SJCRH30 (cell line): ENCODE measurements around the gene MIA2. TPM values are rescaled to one million over a fixed set of nuclear protein-coding genes. Genes with fewer than 3 reads are reported as not detected.
A peak's percentile ranks its signal among the peaks of the same experiment; 100 is the strongest.
"Not testable (repeated sequence)": the region's sequence is repeated elsewhere in the genome, so short reads cannot be mapped to it uniquely, and the experiment has no call there.

Experiments
- DNase-seq, 2 experiments: peaks; one replicate each; pipeline ENCODE4 v3.0.0-alpha.2; 2015 to 2020
- H3K27ac ChIP-seq: fragments of 250-450 bp; sonication (Bioruptor Pico); 2 replicates; pipeline ENCODE4 v1.5.1; 2020; ENCODE audit warnings: mild to moderate bottlenecking, moderate library complexity
- H3K27me3 ChIP-seq: fragments of 250-450 bp; sonication (Bioruptor Pico); 2 replicates; pipeline ENCODE4 v1.5.1; 2020; ENCODE audit warnings: mild to moderate bottlenecking, moderate library complexity
- H3K36me3 ChIP-seq: fragments of 250-450 bp; sonication (Bioruptor Pico); 2 replicates; pipeline ENCODE4 v1.5.1; 2020; ENCODE audit warnings: mild to moderate bottlenecking, moderate library complexity
- H3K4me1 ChIP-seq: fragments of 250-450 bp; sonication (Bioruptor Pico); 2 replicates; pipeline ENCODE4 v1.5.1; 2020; ENCODE audit warnings: mild to moderate bottlenecking, moderate library complexity
- H3K4me3 ChIP-seq: fragments of 250-450 bp; sonication (Bioruptor Pico); 2 replicates; pipeline ENCODE4 v1.5.1; 2020; ENCODE audit warnings: mild to moderate bottlenecking, moderate library complexity
- H3K9me3 ChIP-seq: fragments of 250-450 bp; sonication (Bioruptor Pico); replicated peaks from 2 replicates; pipeline ENCODE4 v1.5.1; 2020; ENCODE audit warnings: mild to moderate bottlenecking, moderate library complexity
- total RNA-seq: library from RNA; depleted of rRNA; stranded (reverse); fragments of >200 nt; shearing (Covaris generic); gene quantifications from 2 replicates; pipeline ENCODE4 v1.2.3, GENCODE V29; 2014

The MIA2 gene
- total RNA-seq, 1 experiment from 2014 or later = 20.5 TPM

GRCh38 chr14:39276005-39276404 lies 42.3 kb downstream of the MIA2 start:
- no peak overlapping the region for H3K4me3 ChIP-seq
- no peaks in the 10 kb centered on the region for H3K27me3 ChIP-seq
- peaks cover 8% of the 10 kb centered on the region; the same call in 1 of the 2 replicates for H3K36me3 ChIP-seq
- peaks cover 6% of the 10 kb centered on the region for H3K4me1 ChIP-seq
- 0 out of 2 replicates have a peak, but pooled peaks cover 4% of the 10 kb centered on the region for H3K9me3 ChIP-seq
- no peak overlapping the region for H3K27ac ChIP-seq
- DNase-seq = no peak

- peak overlapping the region; percentile 15; the same call in 1 of the 2 replicates for H3K27ac ChIP-seq
- H3K9me3 ChIP-seq = no peaks in the 10 kb centered on the region
- H3K27me3 ChIP-seq = no peaks in the 10 kb centered on the region
- peaks cover 12% of the 10 kb centered on the region; the same call in 1 of the 2 replicates for H3K36me3 ChIP-seq
- no peak overlapping the region for H3K4me3 ChIP-seq
- peaks cover 6% of the 10 kb centered on the region for H3K4me1 ChIP-seq
- DNase-seq = peak in 1 of 2 experiments; percentile 42
These were observed 42.9 kb downstream of the MIA2 start for GRCh38 chr14:39276579-39277114.

- no peak overlapping the region for H3K4me3 ChIP-seq
- H3K4me1 ChIP-seq = peaks cover 6% of the 10 kb centered on the region
- no peaks in the 10 kb centered on the region for H3K27me3 ChIP-seq
- no peak overlapping the region for H3K27ac ChIP-seq
- H3K36me3 ChIP-seq = peaks cover 19% of the 10 kb centered on the region
- no peak for DNase-seq
- no peaks in the 10 kb centered on the region for H3K9me3 ChIP-seq
These were observed 45.8 kb downstream of the MIA2 start for GRCh38 chr14:39279515-39279914.

GRCh38 chr14:39280678-39281077 lies 47.0 kb downstream of the MIA2 start:
- H3K4me3 ChIP-seq, H3K9me3 ChIP-seq, H3K27ac ChIP-seq, H3K4me1 ChIP-seq, H3K27me3 ChIP-seq, DNase-seq: not testable (repeated sequence)
- H3K36me3 ChIP-seq = peaks cover 19% of the 10 kb centered on the region

GRCh38 chr14:39289523-39289922 lies 55.8 kb downstream of the MIA2 start:
- Histone ChIP-seq H3K27me3 (no peaks in the 10 kb centered on the region), H3K4me3 (no peak overlapping the region), H3K36me3 (peaks cover 14% of the 10 kb centered on the region), H3K27ac (no peak overlapping the region), H3K4me1 (no peaks in the 10 kb centered on the region), H3K9me3 (no peaks in the 10 kb centered on the region)
- DNase-seq = no peak

GRCh38 chr14:39291701-39292100 lies 58.0 kb downstream of the MIA2 start:
- Histone ChIP-seq H3K4me3 (no peak overlapping the region), H3K27ac (no peak overlapping the region), H3K9me3 (no peaks in the 10 kb centered on the region), H3K27me3 (no peaks in the 10 kb centered on the region), H3K36me3 (peaks cover 26% of the 10 kb centered on the region), H3K4me1 (no peaks in the 10 kb centered on the region)
- no peak for DNase-seq

GRCh38 chr14:39293629-39294028 lies 59.9 kb downstream of the MIA2 start:
- H3K4me3 ChIP-seq = no peak overlapping the region
- DNase-seq = no peak
- no peaks in the 10 kb centered on the region for H3K9me3 ChIP-seq
- H3K4me1 ChIP-seq = no peaks in the 10 kb centered on the region
- H3K27ac ChIP-seq = no peak overlapping the region
- H3K27me3 ChIP-seq = no peaks in the 10 kb centered on the region
- H3K36me3 ChIP-seq = peaks cover 27% of the 10 kb centered on the region

- not testable (repeated sequence) for H3K9me3 ChIP-seq, DNase-seq, H3K27me3 ChIP-seq, H3K4me3 ChIP-seq, H3K27ac ChIP-seq, H3K4me1 ChIP-seq
- peaks cover 26% of the 10 kb centered on the region for H3K36me3 ChIP-seq
These were observed 66.7 kb downstream of the MIA2 start for GRCh38 chr14:39300389-39300788.

- Histone ChIP-seq H3K27ac (no peak overlapping the region), H3K27me3 (no peaks in the 10 kb centered on the region), H3K9me3 (no peaks in the 10 kb centered on the region), H3K4me1 (no peaks in the 10 kb centered on the region), H3K4me3 (no peak overlapping the region), H3K36me3 (peaks cover 18% of the 10 kb centered on the region)
- DNase-seq = no peak
These were observed 68.6 kb downstream of the MIA2 start for GRCh38 chr14:39302124-39302810.

GRCh38 chr14:39303115-39303514 lies 69.4 kb downstream of the MIA2 start:
- no peak overlapping the region for H3K27ac ChIP-seq
- peaks cover 18% of the 10 kb centered on the region for H3K36me3 ChIP-seq
- DNase-seq = no peak
- H3K4me3 ChIP-seq = no peak overlapping the region
- H3K9me3 ChIP-seq = no peaks in the 10 kb centered on the region
- H3K4me1 ChIP-seq = no peaks in the 10 kb centered on the region
- no peaks in the 10 kb centered on the region for H3K27me3 ChIP-seq

GRCh38 chr14:39307815-39308214 lies 74.1 kb downstream of the MIA2 start:
- Histone ChIP-seq H3K4me3 (no peak overlapping the region), H3K27me3 (no peaks in the 10 kb centered on the region)
- DNase-seq = no peak

GRCh38 chr14:39310051-39310450 lies 76.3 kb downstream of the MIA2 start:
- no peaks in the 10 kb centered on the region for H3K9me3 ChIP-seq
- no peak overlapping the region for H3K4me3 ChIP-seq
- no peaks in the 10 kb centered on the region for H3K27me3 ChIP-seq
- no peak for DNase-seq
- H3K4me1 ChIP-seq = no peaks in the 10 kb centered on the region
- peaks cover 4% of the 10 kb centered on the region; the same call in 1 of the 2 replicates for H3K36me3 ChIP-seq
- H3K27ac ChIP-seq = no peak overlapping the region

More at GRCh38 chr14:39307815-39308214, 74.1 kb downstream of the MIA2 start:
- no peaks in the 10 kb centered on the region for H3K4me1 ChIP-seq
- H3K36me3 ChIP-seq = peaks cover 5% of the 10 kb centered on the region; the same call in 1 of the 2 replicates
- no peaks in the 10 kb centered on the region for H3K9me3 ChIP-seq
- H3K27ac ChIP-seq = no peak overlapping the region

GRCh38 chr14:39315859-39316444 lies 82.2 kb downstream of the MIA2 start:
- H3K27me3 ChIP-seq = no peaks in the 10 kb centered on the region
- no peak for DNase-seq
- no peaks in the 10 kb centered on the region for H3K9me3 ChIP-seq
- H3K4me3 ChIP-seq = no peak overlapping the region
- peaks cover 16% of the 10 kb centered on the region; the same call in 1 of the 2 replicates for H3K36me3 ChIP-seq
- H3K4me1 ChIP-seq = no peaks in the 10 kb centered on the region
- H3K27ac ChIP-seq = no peak overlapping the region

- no peaks in the 10 kb centered on the region for H3K9me3 ChIP-seq
- DNase-seq = no peak
- no peak overlapping the region for H3K4me3 ChIP-seq
- peaks cover 20% of the 10 kb centered on the region; the same call in 1 of the 2 replicates for H3K36me3 ChIP-seq
- H3K27ac ChIP-seq = no peak overlapping the region
- H3K4me1 ChIP-seq = no peaks in the 10 kb centered on the region
- no peaks in the 10 kb centered on the region for H3K27me3 ChIP-seq
These were observed 83.3 kb downstream of the MIA2 start for GRCh38 chr14:39316830-39317553.

GRCh38 chr14:39318574-39318973 lies 84.9 kb downstream of the MIA2 start:
- H3K4me3 ChIP-seq = no peak overlapping the region
- peaks cover 22% of the 10 kb centered on the region; the same call in 1 of the 2 replicates for H3K36me3 ChIP-seq
- no peaks in the 10 kb centered on the region for H3K9me3 ChIP-seq
- H3K27me3 ChIP-seq = no peaks in the 10 kb centered on the region
- H3K27ac ChIP-seq = no peak overlapping the region
- no peak for DNase-seq
- no peaks in the 10 kb centered on the region for H3K4me1 ChIP-seq
